SK-N-SH (cell line): ENCODE data around the gene FCHSD2. TPM values are rescaled to one million over a fixed set of nuclear protein-coding genes. Genes with fewer than 3 reads are reported as not detected.
A peak's percentile ranks its signal among the peaks of the same experiment; 100 is the strongest.

Experiments used
- CTCF ChIA-PET: fragments of 300-600, 350-600 bp; formaldehyde crosslinking; extraction: SDS; loops from one replicate; lab custom pipeline; 2021; lab: Yijun Ruan, JAX
- POLR2A ChIA-PET: fragments of 350-600 bp; sonication (Branson Sonifier 250); formaldehyde crosslinking; extraction: SDS; loops from one replicate; lab custom pipeline; 2020; ENCODE audit warnings: antibody characterized with exemption, inconsistent platforms; lab: Yijun Ruan, JAX
- DNase-seq: peaks from one replicate; pipeline ENCODE4 v3.0.0; 2012
- H2AFZ ChIP-seq: fragments of 200-600 bp; sonication (generic); 2 replicates; pipeline ENCODE4 v1.8.1; 2016; ENCODE audit warnings: antibody characterized with exemption, mild to moderate bottlenecking, low read depth
- H3F3A ChIP-seq: fragments of 200-600 bp; sonication (generic); replicated peaks from 2 replicates; pipeline ENCODE3; 2016; ENCODE audit warnings: antibody characterized with exemption, mild to moderate bottlenecking; ENCODE audit not compliant: insufficient read depth
- H3K27ac ChIP-seq, 2 experiments: fragments of 200-500 bp in 1 of 2; fragments of 200-600 bp in 1 of 2; sonication (Bioruptor generic) in 1 of 2; sonication (generic), shearing (Covaris generic) in 1 of 2; 2 replicates each; pipeline versions ENCODE4 v1.5.1 to v1.6.1; 2014 to 2016; ENCODE audit warnings: low read depth in 2 of 2, inconsistent platforms in 1 of 2, low read length in 1 of 2, mild to moderate bottlenecking in 1 of 2, mixed read lengths in 1 of 2
- H3K27me3 ChIP-seq: fragments of 200-600 bp; sonication (generic), shearing (Covaris generic); 2 replicates; pipeline ENCODE4 v1.6.1; 2016; ENCODE audit warnings: mixed run types; ENCODE audit not compliant: insufficient read depth
- H3K36me3 ChIP-seq, 2 experiments: fragments of 200-500 bp in 1 of 2; fragments of 200-600 bp in 1 of 2; sonication (Bioruptor generic) in 1 of 2; sonication (generic) in 1 of 2; replicated peaks in 1 of 2; 2 replicates each; pipeline versions ENCODE3 to v1.5.1; 2014 to 2016; ENCODE audit warnings: low read length in 1 of 2, mild to moderate bottlenecking in 1 of 2; ENCODE audit not compliant: insufficient read depth in 2 of 2, control insufficient read depth in 1 of 2
- H3K4me1 ChIP-seq, 2 experiments: fragments of 200-500 bp in 1 of 2; fragments of 200-600 bp in 1 of 2; sonication (Bioruptor generic) in 1 of 2; sonication (generic), shearing (Covaris generic) in 1 of 2; 2 replicates each; pipeline versions ENCODE4 v1.5.1 to v1.6.1; 2014 to 2016; ENCODE audit warnings: low read depth in 1 of 2, low read length in 1 of 2, mixed run types in 1 of 2; ENCODE audit not compliant: insufficient read depth in 2 of 2, control insufficient read depth in 1 of 2
- H3K4me2 ChIP-seq: fragments of 200-600 bp; sonication (generic), shearing (Covaris generic); 2 replicates; pipeline ENCODE4 v1.6.1; 2017; ENCODE audit warnings: mixed run types
- H3K4me3 ChIP-seq, 2 experiments: fragments of 200-500 bp in 1 of 2; fragments of 200-600 bp in 1 of 2; sonication (Bioruptor generic) in 1 of 2; sonication (generic), shearing (Covaris generic) in 1 of 2; 2 replicates each; pipeline versions ENCODE4 v1.5.1 to v1.8.1; 2014 to 2016; ENCODE audit warnings: low read depth in 2 of 2, inconsistent platforms in 1 of 2, low read length in 1 of 2, mild to moderate bottlenecking in 1 of 2, mixed read lengths in 1 of 2, moderate library complexity in 1 of 2
- H3K79me2 ChIP-seq: fragments of 200-600 bp; sonication (generic); 2 replicates; pipeline ENCODE4 v1.8.1; 2017; ENCODE audit warnings: mild to moderate bottlenecking; ENCODE audit not compliant: insufficient read depth
- H3K9ac ChIP-seq: fragments of 200-600 bp; sonication (generic); 2 replicates; pipeline ENCODE4 v1.6.1; 2017; ENCODE audit warnings: mixed run types
- H3K9me2 ChIP-seq: fragments of 200-600 bp; sonication (generic); 2 replicates; pipeline ENCODE4 v1.6.1; 2017; ENCODE audit warnings: mixed run types
- H3K9me3 ChIP-seq: fragments of 200-600 bp; sonication (generic); 2 replicates; pipeline ENCODE4 v1.6.1; 2017; ENCODE audit warnings: mixed run types, mild to moderate bottlenecking, moderate library complexity
- H4K20me1 ChIP-seq: fragments of 200-600 bp; sonication (generic); 2 replicates; pipeline ENCODE4 v1.6.1; 2017; ENCODE audit warnings: mild to moderate bottlenecking, mixed run types; ENCODE audit not compliant: insufficient read depth
- CHD2 ChIP-seq: fragments of 150-350 bp; IDR thresholded peaks from 2 replicates; pipeline ENCODE4 v1.6.1; 2018; ENCODE audit warnings: low read length; ENCODE audit not compliant: partially characterized antibody
- ELF1 ChIP-seq: IDR thresholded peaks from 2 replicates; pipeline ENCODE4 v1.4.0; 2012
- EZH2phosphoT487 ChIP-seq: fragments of 200-600 bp; sonication (generic); IDR thresholded peaks from 2 replicates; pipeline ENCODE4 v1.6.1; 2017; ENCODE audit warnings: low read depth, mixed run types, mild to moderate bottlenecking, antibody characterized with exemption, moderate library complexity, borderline replicate concordance
- FOSL2 ChIP-seq: IDR thresholded peaks from 2 replicates; pipeline ENCODE4 v1.4.0; 2012; ENCODE audit warnings: low read depth, mild to moderate bottlenecking, moderate library complexity, borderline replicate concordance
- FOXM1 ChIP-seq: IDR thresholded peaks from 2 replicates; pipeline ENCODE4 v1.4.0; 2012; ENCODE audit warnings: low read depth, mild to moderate bottlenecking
- GATA2 ChIP-seq: sonication (generic); formaldehyde crosslinking; IDR thresholded peaks from 2 replicates; pipeline ENCODE4 v1.5.0; 2020; ENCODE audit warnings: mild to moderate bottlenecking, missing genetic modification reagents
- JUND ChIP-seq: IDR thresholded peaks from 2 replicates; pipeline ENCODE4 v1.4.0; 2012
- NFIC ChIP-seq: IDR thresholded peaks from 2 replicates; pipeline ENCODE4 v1.4.0; 2012; ENCODE audit warnings: borderline replicate concordance
- NRF1 ChIP-seq: IDR thresholded peaks from 2 replicates; pipeline ENCODE4 v1.6.1; 2012; ENCODE audit warnings: low read depth, mild to moderate bottlenecking, low read length
- RAD21 ChIP-seq: IDR thresholded peaks from 2 replicates; pipeline ENCODE4 v1.6.1; 2012; ENCODE audit warnings: mild to moderate bottlenecking, low read length
- REST ChIP-seq: IDR thresholded peaks from 2 replicates; pipeline ENCODE4 v1.6.1; 2012; ENCODE audit warnings: mild to moderate bottlenecking, low read depth, low read length, moderate library complexity
- RFX5 ChIP-seq: IDR thresholded peaks from 2 replicates; pipeline ENCODE4 v1.6.1; 2012; ENCODE audit warnings: mild to moderate bottlenecking, improper control_type of control experiment, low read length
- SIN3A ChIP-seq: IDR thresholded peaks from 2 replicates; pipeline ENCODE4 v1.6.1; 2012; ENCODE audit warnings: low read depth, mild to moderate bottlenecking, low read length, moderate library complexity, borderline replicate concordance
- SMC3 ChIP-seq: IDR thresholded peaks from 2 replicates; pipeline ENCODE4 v1.6.1; 2012; ENCODE audit warnings: low read depth, low read length, improper control_type of control experiment
- TAF1 ChIP-seq: IDR thresholded peaks from 2 replicates; pipeline ENCODE4 v1.6.1; 2012; ENCODE audit warnings: low read depth, mild to moderate bottlenecking, low read length, moderate library complexity, borderline replicate concordance
- TEAD4 ChIP-seq: IDR thresholded peaks from 2 replicates; pipeline ENCODE4 v1.4.0; 2012; ENCODE audit warnings: mild to moderate bottlenecking, borderline replicate concordance; ENCODE audit not compliant: insufficient read depth
- USF1 ChIP-seq: IDR thresholded peaks from 2 replicates; pipeline ENCODE4 v1.4.0; 2012; ENCODE audit warnings: low read depth, borderline replicate concordance
- ZBTB33 ChIP-seq: IDR thresholded peaks from 2 replicates; pipeline ENCODE4 v1.4.0; 2012; ENCODE audit warnings: low read depth, borderline replicate concordance
- WGBS: methylation state at CpG from one replicate; pipeline ENCODE4 v1.1.6; 2017; ENCODE audit warnings: low lambda C conversion rate; 5-methylcytosine and 5-hydroxymethylcytosine counted together
- polyA plus RNA-seq, 3 experiments: library from polyadenylated mRNA; depleted of rRNA; stranded (reverse); fragments of >200 nt; gene quantifications; 2 replicates each; pipeline ENCODE4 v1.2.3, GENCODE V29; 2012

FCHSD2 gene
- polyA plus RNA-seq, 1 of the 3 experiments (the other 2 are of a cell fraction): 10.4 TPM

- no peaks in the 10 kb centered on the region for H3K9me3 ChIP-seq
- TF ChIP-seq USF1 (no peak), FOXM1 (no peak), TEAD4 (no peak), SMC3 (no peak)
Measured at GRCh38 chr11:73143126-73143838, 1.2 kb upstream of the FCHSD2 start.

GRCh38 chr11:73141309-73142127 is 600 bp downstream of the FCHSD2 start:
- CTCF ChIA-PET: interaction anchor here (0.7 to 3.6 kb wide), 22 partner anchors 15 to 416 kb away, joined by 3 to 50 read pairs (median 4); partner anchors contain the start of gene STARD10
- Histone ChIP-seq H3K4me1 (peaks cover 0 to 20% of the 10 kb centered on the region in 2 experiments; a peak in 2 of 4 replicates), H4K20me1 (peaks cover 5% of the 10 kb centered on the region), H3K9me3 (no peaks in the 10 kb centered on the region), H3K4me3 (peak overlapping the region; percentile 90 to 97), H2AFZ (peak overlapping the region; percentile 82; the same call in 1 of the 2 replicates), H3K36me3 (peaks cover 7 to 12% of the 10 kb centered on the region in 2 experiments), H3K79me2 (peaks cover 53% of the 10 kb centered on the region), H3F3A (peaks cover 11% of the 10 kb centered on the region), H3K27ac (peak overlapping the region; percentile 79 to 95), H3K9ac (peak overlapping the region; percentile 89), H3K9me2 (no peaks in the 10 kb centered on the region), H3K4me2 (peak overlapping the region; percentile 95), H3K27me3 (no peaks in the 10 kb centered on the region)
- POLR2A ChIA-PET: interaction anchor here (0.8 to 1.0 kb wide), 3 partner anchors 9 to 128 kb away, joined by 3 to 4 read pairs (median 4); no protein-coding TSS in a partner anchor
- DNase-seq: peak; percentile 62
- under 1% methylated on average over 39 of the region's 71 CpGs for WGBS
- TF ChIP-seq GATA2 (CRISPR knock-in tag) (no peak), JUND (no peak), NRF1 (no peak), REST (no peak), RAD21 (no peak), NFIC (no peak), TAF1 (no peak), FOXM1 (no peak), FOSL2 (no peak), ELF1 (no peak), EZH2phosphoT487 (no peak), SMC3 (no peak), ZBTB33 (no peak), CHD2 (no peak), RFX5 (no peak), SIN3A (0 out of 2 replicates have a peak, but pooled peaks have one; percentile 10)

More at GRCh38 chr11:73143126-73143838, 1.2 kb upstream of the FCHSD2 start:
- H3K27ac ChIP-seq: peak overlapping the region; percentile 79 to 95; a peak in 3 of 4 replicates
- DNase-seq: peak; percentile 33
- POLR2A ChIA-PET: interaction anchor here (0.8 to 0.9 kb wide), 3 partner anchors 28 to 279 kb away, joined by 3 read pairs; no protein-coding TSS in a partner anchor
- no peaks in the 10 kb centered on the region for H3K9me2 ChIP-seq
- no peaks in the 10 kb centered on the region; the same call in 1 of the 2 replicates for H4K20me1 ChIP-seq
- H3F3A ChIP-seq: peaks cover 11% of the 10 kb centered on the region
- H2AFZ ChIP-seq: peak overlapping the region; percentile 84
- 60% methylated on average over 12 of the region's 13 CpGs for WGBS
- peaks cover 35% of the 10 kb centered on the region for H3K79me2 ChIP-seq
- peaks cover 1 to 7% of the 10 kb centered on the region in 2 experiments for H3K36me3 ChIP-seq
- H3K27me3 ChIP-seq: no peaks in the 10 kb centered on the region
- peaks cover 0 to 29% of the 10 kb centered on the region in 2 experiments; a peak in 2 of 4 replicates for H3K4me1 ChIP-seq
- peak overlapping the region; percentile 36 to 97; a peak in 3 of 4 replicates for H3K4me3 ChIP-seq
- H3K4me2 ChIP-seq: peak overlapping the region; percentile 95
- H3K9ac ChIP-seq: peak overlapping the region; percentile 89; the same call in 1 of the 2 replicates
- CTCF ChIA-PET: interaction anchor here (0.6 to 3.6 kb wide), 25 partner anchors 11 to 422 kb away, joined by 3 to 50 read pairs (median 4); no protein-coding TSS in a partner anchor
